NT2/D1 (cell line): ENCODE data around the gene C2orf80.

Source experiments
- SUZ12 ChIP-seq: IDR thresholded peaks from 2 replicates; pipeline ENCODE4 v1.6.1; 2011; ENCODE audit not compliant: insufficient read length, insufficient read depth; ENCODE audit errors: extremely low read depth
- YY1 ChIP-seq: IDR thresholded peaks from 2 replicates; pipeline ENCODE4 v1.6.1; 2011; ENCODE audit not compliant: insufficient read length, insufficient read depth
- ZNF274 ChIP-seq: IDR thresholded peaks from 2 replicates; pipeline ENCODE4 v1.6.1; 2011; ENCODE audit warnings: mild to moderate bottlenecking, low read depth, low read length

- TF ChIP-seq YY1: no peak
- TF ChIP-seq ZNF274: no peak
- TF ChIP-seq SUZ12: no peak
Observed at GRCh38 chr2:208227581-208228232, 37.9 kb upstream of the C2orf80 start.
